HepG2 (cell line): ENCODE results near the gene KRTCAP2. TPM values are rescaled to one million over a fixed set of nuclear protein-coding genes. Genes with fewer than 3 reads are reported as not detected.

Source experiments
- GFI1 ChIP-seq: sonication (generic); formaldehyde crosslinking; IDR thresholded peaks from 2 replicates; pipeline ENCODE4 v1.5.0; 2020; ENCODE audit warnings: missing genetic modification reagents, mild to moderate bottlenecking, borderline replicate concordance
- HMGXB3 ChIP-seq: sonication (generic); formaldehyde crosslinking; IDR thresholded peaks from 2 replicates; pipeline ENCODE4 v1.4.0; 2020; ENCODE audit warnings: missing genetic modification reagents, borderline replicate concordance
- KAT8 ChIP-seq: IDR thresholded peaks from 2 replicates; pipeline ENCODE4 v1.6.1; 2016; ENCODE audit warnings: missing genetic modification reagents, missing compliant biosample characterization
- LCORL ChIP-seq, 2 experiments: fragments of 450-650 bp in 1 of 2; sonication (generic) in 1 of 2; formaldehyde crosslinking in 1 of 2; IDR thresholded peaks; 2 replicates each; pipeline versions ENCODE4 v1.5.0 to v1.6.1; 2017 to 2020; ENCODE audit warnings: antibody characterized with exemption in 1 of 2, missing genetic modification reagents in 1 of 2
- NRL ChIP-seq: sonication (generic); formaldehyde crosslinking; IDR thresholded peaks from 2 replicates; pipeline ENCODE4 v1.5.0; 2020; ENCODE audit warnings: missing genetic modification reagents, mild to moderate bottlenecking, moderate library complexity, borderline replicate concordance
- PATZ1 ChIP-seq: sonication (generic); formaldehyde crosslinking; IDR thresholded peaks from 2 replicates; pipeline ENCODE4 v1.4.0; 2020; ENCODE audit warnings: missing genetic modification reagents
- SAP130 ChIP-seq: IDR thresholded peaks from 2 replicates; pipeline ENCODE4 v1.6.1; 2016; ENCODE audit warnings: low read depth
- TFDP2 ChIP-seq: sonication (generic); formaldehyde crosslinking; IDR thresholded peaks from 2 replicates; pipeline ENCODE4 v1.4.0; 2020; ENCODE audit warnings: missing genetic modification reagents
- ZBTB8A ChIP-seq: sonication (generic); formaldehyde crosslinking; IDR thresholded peaks from 2 replicates; pipeline ENCODE4 v1.4.0; 2020; ENCODE audit warnings: mild to moderate bottlenecking, low read depth, missing genetic modification reagents, borderline replicate concordance
- ZIK1 ChIP-seq: sonication (generic); formaldehyde crosslinking; IDR thresholded peaks from 2 replicates; pipeline ENCODE4 v1.5.0; 2020; ENCODE audit warnings: mild to moderate bottlenecking, low read depth, missing genetic modification reagents, borderline replicate concordance
- ZNF501 ChIP-seq: sonication (generic); formaldehyde crosslinking; IDR thresholded peaks from 2 replicates; pipeline ENCODE4 v1.5.1; 2020; ENCODE audit warnings: mild to moderate bottlenecking, moderate library complexity, missing genetic modification reagents
- ZNF563 ChIP-seq: sonication (generic); formaldehyde crosslinking; IDR thresholded peaks from 2 replicates; pipeline ENCODE4 v1.8.0; 2022; ENCODE audit warnings: mild to moderate bottlenecking, moderate library complexity, missing genetic modification reagents
- ZNF567 ChIP-seq: sonication (generic); formaldehyde crosslinking; IDR thresholded peaks from 2 replicates; pipeline ENCODE4 v1.8.1; 2023; ENCODE audit warnings: mild to moderate bottlenecking, missing genetic modification reagents, borderline replicate concordance
- ZNF605 ChIP-seq: sonication (generic); formaldehyde crosslinking; IDR thresholded peaks from 2 replicates; pipeline ENCODE4 v1.8.0; 2022; ENCODE audit warnings: mild to moderate bottlenecking, missing genetic modification reagents
- ZNF768 ChIP-seq: sonication (generic); formaldehyde crosslinking; IDR thresholded peaks from 2 replicates; pipeline ENCODE4 v1.4.0; 2020; ENCODE audit warnings: missing genetic modification reagents
- ZSCAN9 ChIP-seq: IDR thresholded peaks from 2 replicates; pipeline ENCODE4 v1.6.1; 2016; ENCODE audit warnings: borderline replicate concordance
- polyA plus RNA-seq, 8 experiments: library from polyadenylated mRNA; depleted of rRNA in 3 of 8; stranded (reverse) in 7 of 8; unstranded in 1 of 8; fragments of >200 nt; fragmentation: Illumina TruSeq in 4 of 8; extraction: Trizol in 4 of 8; gene quantifications; 2 replicates each; pipeline versions ENCODE4 v1.2.1 to v1.2.3, GENCODE V29; 2011 to 2016; ENCODE audit warnings: low read depth in 4 of 8, missing spikeins in 1 of 8, mixed read lengths in 1 of 8; ENCODE audit not compliant: insufficient read depth in 1 of 8
- total RNA-seq, 5 experiments: library from RNA; depleted of rRNA; stranded (reverse); fragments of >200 nt; fragmentation: Illumina TruSeq; extraction: Trizol; gene quantifications; 2 replicates each; pipeline ENCODE4 v1.2.3, GENCODE V29; 2016; ENCODE audit warnings: low read depth in 1 of 5

The KRTCAP2 gene
- total and polyA plus RNA-seq, 2 of the 13 experiments (the other 11 are each of a cell fraction or from before 2014, with no cell fraction given), result 77.3 to 79.4 TPM

- TF ChIP-seq ZSCAN9 (CRISPR knock-in tag) (0 out of 2 replicates have a peak, but pooled peaks have one; percentile 66), NRL (0 out of 2 replicates have a peak, but pooled peaks have one; percentile 19), ZNF605 (CRISPR knock-in tag) (peak; percentile 57; the same call in 1 of the 2 replicates), PATZ1 (CRISPR knock-in tag) (peak; percentile 54; the same call in 1 of the 2 replicates), ZNF501 (CRISPR knock-in tag) (0 out of 2 replicates have a peak, but pooled peaks have one; percentile 25), ZBTB8A (CRISPR knock-in tag) (no peak), ZIK1 (0 out of 2 replicates have a peak, but pooled peaks have one; percentile 28), LCORL (IDR thresholded peaks at IDR 0.05) (no peak), LCORL (CRISPR knock-in tag; IDR thresholded peaks at IDR 0.05) (peak; percentile 65; the same call in 1 of the 2 replicates), ZNF768 (CRISPR knock-in tag) (peak; percentile 21; the same call in 1 of the 2 replicates), SAP130 (CRISPR knock-in tag) (peak; percentile 61), ZNF567 (no peak), ZNF563 (CRISPR knock-in tag) (peak; percentile 44; the same call in 1 of the 2 replicates), HMGXB3 (CRISPR knock-in tag) (0 out of 2 replicates have a peak, but pooled peaks have one; percentile 32), TFDP2 (CRISPR knock-in tag) (0 out of 2 replicates have a peak, but pooled peaks have one; percentile 21), KAT8 (peak; percentile 56; the same call in 1 of the 2 replicates), GFI1 (0 out of 2 replicates have a peak, but pooled peaks have one; percentile 13)
Measured at GRCh38 chr1:155193275-155193990, 20.3 kb upstream of the KRTCAP2 start (continued).
